HG03442 (cell line): ENCODE results near the gene ZEB2.

ENCODE experiments used
- ATAC-seq: cut with Tn5 transposase; IDR thresholded peaks from one replicate; pipeline ENCODE4 v1.9.1; 2021; ENCODE audit warnings: mild to moderate bottlenecking, moderate library complexity; ENCODE audit not compliant: unreplicated experiment

The ZEB2 gene

GRCh38 chr2:144519934-144520731, at the start of gene ZEB2:
Gene ZEB2, minus strand, starts transcription at chr2:144520119. Its CDS starts 2,769 bp downstream, at chr2:144517350.
- ATAC-seq = no peak

DNA sequence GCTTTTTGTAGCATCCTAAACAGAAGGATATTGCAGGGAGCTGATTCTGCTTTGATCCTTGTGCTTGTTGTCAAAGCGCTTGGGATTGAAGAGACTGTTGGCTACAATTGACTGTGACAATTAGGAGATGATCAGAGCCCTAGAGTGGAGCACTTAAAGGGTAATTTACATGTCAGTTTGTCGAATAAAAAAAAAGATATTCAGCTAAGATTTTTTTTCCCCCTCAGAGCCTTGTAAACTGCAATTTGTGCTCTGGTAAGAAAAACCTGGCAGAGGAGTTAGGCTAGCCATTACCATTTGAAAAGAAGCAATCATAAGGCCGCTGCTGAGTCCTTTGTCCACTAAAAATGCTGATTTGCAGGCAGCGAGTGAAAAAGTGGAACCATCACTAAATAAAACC, 47.8 kb upstream of the ZEB2 start:
- ATAC-seq = no peak

DNA sequence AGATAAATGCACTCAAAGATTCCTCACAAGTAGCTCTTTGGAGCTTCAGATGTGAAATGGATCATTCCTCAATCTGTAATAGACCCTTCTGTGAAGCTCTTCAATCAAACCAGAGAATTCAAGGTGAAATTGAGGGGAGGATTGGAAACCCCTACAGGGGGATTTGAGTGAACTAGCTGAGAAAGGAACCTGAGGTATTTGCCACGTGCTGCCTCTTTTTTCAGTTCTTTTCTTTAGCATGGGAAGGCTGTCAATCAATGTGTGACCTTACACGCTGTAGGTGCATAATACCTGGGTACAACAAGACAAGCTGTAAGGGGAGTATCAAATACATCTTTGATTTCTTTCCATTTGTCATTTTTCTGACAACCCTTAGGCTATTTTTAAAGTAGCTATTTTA, 46.5 kb upstream of the ZEB2 start:
- no peak for ATAC-seq

DNA sequence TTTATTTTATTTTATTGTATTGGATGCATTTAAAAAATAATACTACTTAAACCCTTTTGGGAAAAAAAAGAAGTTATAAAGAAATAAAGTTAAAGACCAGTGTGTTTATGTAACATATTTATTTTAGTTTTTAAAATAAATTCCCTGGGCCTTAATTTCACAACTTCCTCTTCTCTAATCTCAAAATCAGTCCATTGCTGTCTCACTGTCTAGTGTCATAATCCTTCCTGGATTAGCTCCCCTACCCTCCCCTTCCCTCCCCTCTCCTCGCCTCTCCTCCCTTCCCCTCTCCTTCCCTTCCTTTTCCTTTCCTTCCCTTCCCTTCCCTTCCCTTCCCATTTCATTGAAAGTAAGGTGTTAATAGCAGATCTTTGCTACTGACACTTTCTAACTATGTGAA, 40.3 kb upstream of the ZEB2 start:
- ATAC-seq = no peak

GRCh38 chr2:144559681-144560080, 39.8 kb upstream of the ZEB2 start:
- ATAC-seq = no peak

- ATAC-seq = no peak
These were observed 39.3 kb upstream of the ZEB2 start for GRCh38 chr2:144559242-144559641.

DNA sequence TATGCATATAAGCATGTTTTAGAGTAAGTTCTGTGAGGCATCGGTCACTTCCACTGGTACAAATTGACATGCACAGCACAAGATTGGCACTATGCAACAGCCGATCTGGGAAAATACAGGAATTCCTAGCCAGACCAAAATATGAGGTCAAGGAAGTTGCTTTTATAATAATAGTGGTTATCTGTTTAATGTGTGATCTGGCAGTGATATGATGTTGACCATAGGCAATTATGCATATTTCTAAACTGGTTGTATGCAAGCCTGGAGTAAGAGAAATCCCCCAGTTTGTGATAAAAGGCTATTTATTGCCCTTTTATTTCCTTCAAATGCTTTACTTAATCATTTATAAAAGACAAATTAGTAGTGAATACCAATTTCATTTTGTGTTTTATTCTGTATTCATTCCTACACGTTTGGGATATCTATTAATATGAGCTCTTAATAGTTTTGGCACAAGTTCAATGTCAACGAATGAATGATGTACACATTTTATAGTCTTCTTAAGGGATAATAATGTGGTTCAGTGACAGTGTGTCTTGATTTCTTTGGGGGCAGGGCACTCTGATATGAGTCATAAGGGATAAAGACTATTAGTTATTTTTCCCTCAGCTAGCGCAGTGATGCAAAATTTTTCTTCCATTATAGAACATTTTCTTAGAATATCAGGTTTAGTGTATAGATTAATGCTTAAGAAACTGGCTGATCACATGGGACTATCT, 34.7 kb upstream of the ZEB2 start:
- ATAC-seq = no peak

DNA sequence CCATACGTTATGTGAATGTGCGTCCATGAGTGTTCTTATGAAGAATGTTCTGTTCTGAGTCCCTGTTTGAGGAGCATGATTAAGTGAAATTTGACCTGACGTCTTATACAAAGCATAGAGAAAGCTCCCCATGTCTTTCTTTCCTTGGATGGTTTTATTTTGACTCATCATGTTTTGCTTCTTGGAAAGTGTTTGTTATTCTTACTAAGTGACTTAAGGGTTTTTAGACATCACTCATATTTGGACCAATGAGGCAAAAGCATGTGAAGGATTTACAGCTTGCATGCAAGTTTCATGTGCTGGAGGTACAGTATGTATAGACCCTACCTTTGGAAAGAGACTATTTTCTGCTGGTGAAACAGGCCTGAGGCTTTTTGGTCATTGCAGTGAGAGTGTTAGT, 33.5 kb upstream of the ZEB2 start:
- no peak for ATAC-seq

- no peak for ATAC-seq
These were observed 32.9 kb upstream of the ZEB2 start for GRCh38 chr2:144552821-144553220.

- no peak for ATAC-seq
These were observed 31.0 kb upstream of the ZEB2 start for GRCh38 chr2:144550911-144551310.

DNA sequence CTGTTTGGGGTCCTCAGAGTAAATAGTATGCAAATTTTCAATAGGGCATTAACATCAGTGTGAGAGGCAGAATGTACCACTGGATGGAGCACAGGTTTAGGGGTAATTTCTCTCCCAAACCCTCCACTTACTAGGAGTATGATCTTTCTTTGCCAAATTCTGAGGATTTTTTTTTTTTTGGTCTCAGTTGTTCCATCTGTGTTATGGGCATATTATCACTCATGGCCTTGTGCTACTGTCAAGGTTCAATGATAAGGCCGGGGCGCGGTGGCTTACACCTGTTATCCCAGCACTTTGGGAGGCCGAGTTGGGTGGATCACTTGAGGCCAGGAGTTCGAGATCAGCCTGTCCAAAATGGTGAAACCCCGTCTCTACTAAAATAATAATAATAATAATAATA, 30.2 kb upstream of the ZEB2 start:
- no peak for ATAC-seq

DNA sequence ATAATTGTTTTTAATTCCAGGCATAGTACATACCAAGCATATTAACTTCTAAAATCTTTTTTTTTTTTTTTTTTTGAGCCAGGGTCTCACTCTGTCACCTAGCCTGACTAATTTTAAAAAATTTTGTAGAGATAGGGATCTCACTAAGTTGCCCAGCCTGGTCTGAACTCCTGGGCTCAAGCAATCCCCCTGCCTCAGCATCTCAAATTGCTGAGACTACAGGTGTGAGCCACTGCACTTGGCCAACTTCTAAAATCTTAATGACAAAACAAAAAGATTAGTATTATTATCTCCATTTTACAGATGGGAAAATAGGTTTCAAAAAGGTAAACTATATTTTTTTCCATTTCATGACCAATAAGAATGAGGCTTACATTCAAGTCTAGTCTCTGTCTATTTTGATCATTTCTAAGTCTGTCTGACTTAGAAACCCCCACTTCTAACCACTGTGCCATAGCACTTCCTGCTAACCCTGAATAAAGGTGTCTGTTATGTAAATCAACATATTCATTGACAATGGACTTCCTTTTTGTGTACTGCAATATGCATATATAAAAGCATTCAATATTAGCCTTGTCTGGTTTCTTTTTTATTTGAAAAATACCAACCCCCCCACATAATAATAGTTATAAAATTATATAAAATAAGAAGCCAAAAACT, 28.7 kb upstream of the ZEB2 start:
- peak; percentile 73 for ATAC-seq

GRCh38 chr2:144548088-144548487, 28.2 kb upstream of the ZEB2 start:
- ATAC-seq = no peak

DNA sequence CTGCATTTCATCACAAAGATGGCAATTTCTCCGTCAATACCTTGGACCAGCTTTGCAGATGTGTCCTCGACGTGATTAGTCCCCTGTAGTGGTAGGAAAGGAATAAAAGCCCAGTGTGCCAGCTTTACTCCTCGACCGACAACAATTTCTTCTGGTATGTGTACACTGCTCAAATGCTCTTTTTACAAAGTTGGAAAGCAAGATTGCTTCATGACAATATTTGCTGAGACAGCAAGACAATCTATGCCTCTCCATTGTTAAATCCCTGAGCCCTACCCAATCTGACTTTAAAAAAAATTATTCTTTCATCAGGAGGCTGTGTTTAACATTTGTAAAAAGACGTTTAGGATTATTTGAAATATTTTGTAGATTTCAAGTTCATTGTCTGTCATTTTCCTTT, 27.6 kb upstream of the ZEB2 start:
- no peak for ATAC-seq

DNA sequence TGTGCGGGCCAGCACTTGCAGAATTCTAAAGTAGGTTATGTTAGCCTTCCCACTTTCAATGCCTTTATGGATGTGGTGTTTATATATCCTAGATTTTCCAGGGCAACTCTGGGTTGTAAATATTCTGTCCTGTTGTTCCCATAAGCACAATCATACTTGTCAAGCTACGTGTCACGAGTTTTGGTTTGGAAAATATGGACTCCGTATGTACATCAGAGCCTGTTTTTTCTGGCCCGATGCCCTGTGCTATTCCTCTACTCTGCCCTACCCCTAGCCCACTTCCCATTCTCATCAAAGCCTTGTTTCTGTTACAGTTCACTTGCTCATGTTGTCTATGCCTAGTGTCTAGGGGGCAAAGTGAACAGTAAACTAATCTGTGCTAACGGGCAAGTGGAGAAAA, 27.0 kb upstream of the ZEB2 start:
- ATAC-seq = no peak

- no peak for ATAC-seq
These were observed 25.9 kb upstream of the ZEB2 start for GRCh38 chr2:144545787-144546186.

- no peak for ATAC-seq
These were observed 24.1 kb upstream of the ZEB2 start for GRCh38 chr2:144544053-144544452.

GRCh38 chr2:144541396-144541795, 21.5 kb upstream of the ZEB2 start:
- ATAC-seq = no peak

- ATAC-seq = no peak
These were observed 19.4 kb upstream of the ZEB2 start for GRCh38 chr2:144539289-144539782.

GRCh38 chr2:144535300-144535699, 15.4 kb upstream of the ZEB2 start:
- ATAC-seq = no peak

DNA sequence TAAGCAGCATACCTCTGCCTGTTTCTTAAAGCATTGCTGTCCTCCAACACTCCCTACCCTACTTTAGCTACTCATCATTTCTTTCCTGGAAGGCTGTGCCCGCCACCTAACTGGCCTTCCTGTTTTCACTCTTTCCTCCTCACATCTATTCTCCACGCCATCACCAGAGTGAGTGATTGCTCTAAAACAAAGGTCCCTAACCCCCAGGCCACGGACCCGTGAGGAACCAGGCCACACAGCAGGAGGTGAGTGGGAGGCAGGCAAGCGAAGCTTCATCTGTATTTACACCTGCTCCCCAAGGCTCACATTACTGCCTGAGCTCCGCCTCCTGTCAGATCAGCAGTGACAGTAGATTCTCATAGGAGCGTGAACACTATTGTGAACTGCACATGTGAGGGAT, 13.3 kb upstream of the ZEB2 start:
- no peak for ATAC-seq

- ATAC-seq = no peak
These were observed 10.7 kb upstream of the ZEB2 start for GRCh38 chr2:144530596-144530995.
